Esophagus squamous epithelium (tissue), 4 donors: ENCODE data around the gene SLC1A3.

Experiments
- POLR2A ChIP-seq, 4 donors: fragments of 450-650 bp; IDR thresholded peaks; one replicate each; pipeline ENCODE4 v1.6.1; 2017; ENCODE audit warnings: antibody characterized with exemption in 4 of 4, mild to moderate bottlenecking in 4 of 4, moderate library complexity in 3 of 4
- TF ChIP-seq, protein P1 (sequence below), 6 experiments: fragments of 450-650 bp in 4 of 6; fragments of 200-600 bp in 2 of 6; sonication (generic) in 2 of 6; IDR thresholded peaks; one replicate each; pipeline ENCODE4 v1.5.1; 2016 to 2019; ENCODE audit warnings: antibody characterized with exemption in 6 of 6, mild to moderate bottlenecking in 4 of 6, moderate library complexity in 4 of 6

- TF ChIP-seq, protein P1, sequence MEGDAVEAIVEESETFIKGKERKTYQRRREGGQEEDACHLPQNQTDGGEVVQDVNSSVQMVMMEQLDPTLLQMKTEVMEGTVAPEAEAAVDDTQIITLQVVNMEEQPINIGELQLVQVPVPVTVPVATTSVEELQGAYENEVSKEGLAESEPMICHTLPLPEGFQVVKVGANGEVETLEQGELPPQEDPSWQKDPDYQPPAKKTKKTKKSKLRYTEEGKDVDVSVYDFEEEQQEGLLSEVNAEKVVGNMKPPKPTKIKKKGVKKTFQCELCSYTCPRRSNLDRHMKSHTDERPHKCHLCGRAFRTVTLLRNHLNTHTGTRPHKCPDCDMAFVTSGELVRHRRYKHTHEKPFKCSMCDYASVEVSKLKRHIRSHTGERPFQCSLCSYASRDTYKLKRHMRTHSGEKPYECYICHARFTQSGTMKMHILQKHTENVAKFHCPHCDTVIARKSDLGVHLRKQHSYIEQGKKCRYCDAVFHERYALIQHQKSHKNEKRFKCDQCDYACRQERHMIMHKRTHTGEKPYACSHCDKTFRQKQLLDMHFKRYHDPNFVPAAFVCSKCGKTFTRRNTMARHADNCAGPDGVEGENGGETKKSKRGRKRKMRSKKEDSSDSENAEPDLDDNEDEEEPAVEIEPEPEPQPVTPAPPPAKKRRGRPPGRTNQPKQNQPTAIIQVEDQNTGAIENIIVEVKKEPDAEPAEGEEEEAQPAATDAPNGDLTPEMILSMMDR (IDR thresholded peaks at IDR 0.05), result no peak
- no peak for TF ChIP-seq POLR2A (IDR thresholded peaks at IDR 0.05)
These were observed 112.9 kb downstream of the SLC1A3 start for GRCh38 chr5:36719282-36719681.
